DOHH2 (cell line): ENCODE measurements around the gene KLHDC8A.
"Not testable (repeated sequence)": the region's sequence is repeated elsewhere in the genome, so short reads cannot be mapped to it uniquely, and the experiment has no call there.

Source experiments
- H3F3A ChIP-seq: fragments of 200-600 bp; sonication (generic), shearing (Covaris generic); 2 replicates; pipeline ENCODE4 v1.6.0; 2016; ENCODE audit warnings: antibody characterized with exemption, mild to moderate bottlenecking; ENCODE audit not compliant: control insufficient read depth, insufficient read depth
- H3K27ac ChIP-seq: fragments of 200-600 bp; sonication (generic); 2 replicates; pipeline ENCODE4 v1.5.1; 2014; ENCODE audit warnings: low read depth, mild to moderate bottlenecking, low read length, moderate library complexity
- H3K27me3 ChIP-seq: fragments of 200-600 bp; sonication (generic); 2 replicates; pipeline ENCODE4 v1.6.1; 2014; ENCODE audit warnings: mild to moderate bottlenecking, low read length, mixed read lengths; ENCODE audit not compliant: control insufficient read depth
- H3K36me3 ChIP-seq: fragments of 200-600 bp; sonication (generic); 2 replicates; pipeline ENCODE4 v1.6.1; 2014; ENCODE audit warnings: mild to moderate bottlenecking, low read length, moderate library complexity, mixed read lengths; ENCODE audit not compliant: control insufficient read depth
- H3K4me1 ChIP-seq: fragments of 200-600 bp; sonication (generic); 2 replicates; pipeline ENCODE4 v1.6.1; 2014; ENCODE audit warnings: mild to moderate bottlenecking, low read length, mixed read lengths; ENCODE audit not compliant: control insufficient read depth
- H3K4me2 ChIP-seq: fragments of 200-600 bp; sonication (generic); 2 replicates; pipeline ENCODE4 v1.6.0; 2014; ENCODE audit warnings: mild to moderate bottlenecking, low read length, moderate library complexity
- H3K4me3 ChIP-seq: fragments of 200-600 bp; sonication (generic); 2 replicates; pipeline ENCODE4 v1.5.1; 2014; ENCODE audit warnings: mild to moderate bottlenecking, low read length, mixed read lengths
- H3K79me2 ChIP-seq: fragments of 200-600 bp; sonication (generic); 2 replicates; pipeline ENCODE4 v1.6.1; 2014; ENCODE audit warnings: mild to moderate bottlenecking, low read length, mixed read lengths; ENCODE audit not compliant: control insufficient read depth
- H3K9me2 ChIP-seq: fragments of 200-600 bp; sonication (generic); replicated peaks from 2 replicates; pipeline ENCODE4 v1.6.1; 2014; ENCODE audit warnings: mild to moderate bottlenecking, low read length, mixed read lengths; ENCODE audit not compliant: control insufficient read depth
- H3K9me3 ChIP-seq: fragments of 200-600 bp; sonication (generic); 2 replicates; pipeline ENCODE4 v1.6.1; 2014; ENCODE audit warnings: antibody characterized with exemption, low read length, mixed read lengths; ENCODE audit not compliant: control insufficient read depth, insufficient read depth
- H4K20me1 ChIP-seq: fragments of 200-600 bp; sonication (generic); 2 replicates; pipeline ENCODE4 v1.6.0; 2014; ENCODE audit warnings: low read depth, mild to moderate bottlenecking, antibody characterized with exemption, low read length, moderate library complexity; ENCODE audit not compliant: control insufficient read depth, insufficient read depth
- CTCF ChIP-seq: fragments of 200-600 bp; sonication (generic); IDR thresholded peaks from one replicate; pipeline ENCODE4 v1.5.1; 2014; ENCODE audit warnings: antibody characterized with exemption, mild to moderate bottlenecking, low read depth, low read length; ENCODE audit not compliant: poor library complexity, severe bottlenecking
- EZH2phosphoT487 ChIP-seq: fragments of 200-600 bp; sonication (generic); IDR thresholded peaks from 2 replicates; pipeline ENCODE4 v1.6.1; 2017; ENCODE audit warnings: borderline replicate concordance, mild to moderate bottlenecking, antibody characterized with exemption, low read length, moderate library complexity, mixed read lengths

The KLHDC8A gene

GRCh38 chr1:205365945-205366463 is 9.3 kb upstream of the KLHDC8A start:
- H3K27ac ChIP-seq, result no peak overlapping the region

GRCh38 chr1:205365086-205365485 is 8.4 kb upstream of the KLHDC8A start:
- H3K36me3 ChIP-seq, H3K9me2 ChIP-seq, H3F3A ChIP-seq, H3K4me3 ChIP-seq, H4K20me1 ChIP-seq, H3K27ac ChIP-seq, H3K9me3 ChIP-seq, H3K4me1 ChIP-seq, H3K4me2 ChIP-seq, H3K79me2 ChIP-seq: not testable (repeated sequence)
- H3K27me3 ChIP-seq, result peaks cover 34% of the 10 kb centered on the region

More at GRCh38 chr1:205365945-205366463, 9.3 kb upstream of the KLHDC8A start:
- H3K27me3 ChIP-seq, result peaks cover 27% of the 10 kb centered on the region
- no peaks in the 10 kb centered on the region for H4K20me1 ChIP-seq
- H3K4me3 ChIP-seq, result no peak overlapping the region
- H3K9me2 ChIP-seq, result no peaks in the 10 kb centered on the region
- H3K9me3 ChIP-seq, result no peaks in the 10 kb centered on the region
- no peaks in the 10 kb centered on the region for H3F3A ChIP-seq
- no peaks in the 10 kb centered on the region for H3K4me1 ChIP-seq
- no peak for TF ChIP-seq CTCF
- TF ChIP-seq EZH2phosphoT487, result no peak
- no peak overlapping the region for H3K4me2 ChIP-seq
- no peaks in the 10 kb centered on the region for H3K79me2 ChIP-seq
- no peaks in the 10 kb centered on the region for H3K36me3 ChIP-seq

GRCh38 chr1:205360891-205361290 is 4.2 kb upstream of the KLHDC8A start:
- peaks cover 40% of the 10 kb centered on the region for H3K27me3 ChIP-seq

More at GRCh38 chr1:205360891-205361290, 4.2 kb upstream of the KLHDC8A start:
- no peak for TF ChIP-seq CTCF
- TF ChIP-seq EZH2phosphoT487, result no peak
- Histone ChIP-seq H3K36me3 (no peaks in the 10 kb centered on the region), H4K20me1 (no peaks in the 10 kb centered on the region), H3K79me2 (no peaks in the 10 kb centered on the region), H3K9me3 (no peaks in the 10 kb centered on the region), H3K4me1 (no peaks in the 10 kb centered on the region), H3K27ac (no peak overlapping the region), H3K9me2 (no peaks in the 10 kb centered on the region), H3K4me2 (no peak overlapping the region), H3F3A (no peaks in the 10 kb centered on the region), H3K4me3 (no peak overlapping the region)
